Cardiac fibroblast (primary cell): ENCODE results near the gene SLC2A5.

Source experiments
- DNase-seq, 2 donors: peaks; one replicate each; pipeline versions ENCODE4 v3.0.0 to v3.0.0-alpha.2; 2010; ENCODE audit warnings: low read depth in 2 of 2
- H3K4me3 ChIP-seq, 2 donors: replicated peaks in 1 of 2; 1 replicate in 1 of 2; 2 replicates in 1 of 2; pipeline ENCODE4 v1.5.1; 2011; ENCODE audit warnings: low read depth in 2 of 2, low read length in 2 of 2, mild to moderate bottlenecking in 2 of 2, moderate library complexity in 1 of 2
- TF ChIP-seq, protein P1 (sequence below): IDR thresholded peaks from one replicate; pipeline ENCODE4 v1.5.1; 2011; ENCODE audit warnings: low read depth, mild to moderate bottlenecking, low read length, inconsistent platforms

The SLC2A5 gene

DNA sequence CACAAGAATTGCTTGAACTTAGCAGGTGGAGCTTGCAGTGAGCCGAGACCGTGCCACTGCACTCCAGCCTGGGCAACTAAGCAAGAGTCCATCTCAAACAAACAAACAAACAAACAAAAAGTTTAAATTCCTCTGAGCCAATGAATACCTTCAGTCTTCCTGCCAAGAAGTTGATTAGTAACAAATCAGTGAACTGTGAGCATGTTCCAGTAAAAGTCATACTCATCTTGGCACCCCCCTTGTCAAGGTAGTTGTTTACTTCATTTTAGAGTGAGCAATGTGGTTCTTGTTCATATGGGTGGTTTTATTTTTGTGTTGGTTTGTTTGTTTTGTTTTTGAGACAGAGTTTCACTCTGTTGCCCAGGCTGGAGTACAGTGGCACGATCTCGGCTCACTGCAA lies 25.2 kb downstream of the SLC2A5 start:
- TF ChIP-seq, protein P1, sequence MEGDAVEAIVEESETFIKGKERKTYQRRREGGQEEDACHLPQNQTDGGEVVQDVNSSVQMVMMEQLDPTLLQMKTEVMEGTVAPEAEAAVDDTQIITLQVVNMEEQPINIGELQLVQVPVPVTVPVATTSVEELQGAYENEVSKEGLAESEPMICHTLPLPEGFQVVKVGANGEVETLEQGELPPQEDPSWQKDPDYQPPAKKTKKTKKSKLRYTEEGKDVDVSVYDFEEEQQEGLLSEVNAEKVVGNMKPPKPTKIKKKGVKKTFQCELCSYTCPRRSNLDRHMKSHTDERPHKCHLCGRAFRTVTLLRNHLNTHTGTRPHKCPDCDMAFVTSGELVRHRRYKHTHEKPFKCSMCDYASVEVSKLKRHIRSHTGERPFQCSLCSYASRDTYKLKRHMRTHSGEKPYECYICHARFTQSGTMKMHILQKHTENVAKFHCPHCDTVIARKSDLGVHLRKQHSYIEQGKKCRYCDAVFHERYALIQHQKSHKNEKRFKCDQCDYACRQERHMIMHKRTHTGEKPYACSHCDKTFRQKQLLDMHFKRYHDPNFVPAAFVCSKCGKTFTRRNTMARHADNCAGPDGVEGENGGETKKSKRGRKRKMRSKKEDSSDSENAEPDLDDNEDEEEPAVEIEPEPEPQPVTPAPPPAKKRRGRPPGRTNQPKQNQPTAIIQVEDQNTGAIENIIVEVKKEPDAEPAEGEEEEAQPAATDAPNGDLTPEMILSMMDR: no peak
- no peak overlapping the region for H3K4me3 ChIP-seq
- no peak for DNase-seq

DNA sequence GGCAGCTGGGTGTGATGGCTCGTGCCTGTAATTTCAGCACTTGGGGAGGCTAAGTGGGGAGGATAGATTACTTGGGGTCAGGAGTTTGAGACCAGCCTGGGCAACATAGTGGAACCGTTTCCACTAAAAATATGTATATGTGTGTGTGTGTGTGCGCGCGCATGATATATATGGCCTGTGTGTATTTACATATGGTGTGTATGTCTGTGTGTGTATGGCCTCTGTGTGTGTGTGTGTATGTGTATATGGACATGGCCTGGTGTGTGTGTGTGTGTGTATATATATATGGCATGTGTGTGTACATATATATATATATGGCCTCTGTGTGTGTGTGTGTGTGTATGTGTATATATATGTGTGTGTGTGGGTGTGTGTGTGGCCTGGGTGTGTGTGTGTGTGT lies 27.2 kb downstream of the SLC2A5 start:
- DNase-seq: no peak
- TF ChIP-seq, protein P1: no peak
- no peak overlapping the region for H3K4me3 ChIP-seq

DNA sequence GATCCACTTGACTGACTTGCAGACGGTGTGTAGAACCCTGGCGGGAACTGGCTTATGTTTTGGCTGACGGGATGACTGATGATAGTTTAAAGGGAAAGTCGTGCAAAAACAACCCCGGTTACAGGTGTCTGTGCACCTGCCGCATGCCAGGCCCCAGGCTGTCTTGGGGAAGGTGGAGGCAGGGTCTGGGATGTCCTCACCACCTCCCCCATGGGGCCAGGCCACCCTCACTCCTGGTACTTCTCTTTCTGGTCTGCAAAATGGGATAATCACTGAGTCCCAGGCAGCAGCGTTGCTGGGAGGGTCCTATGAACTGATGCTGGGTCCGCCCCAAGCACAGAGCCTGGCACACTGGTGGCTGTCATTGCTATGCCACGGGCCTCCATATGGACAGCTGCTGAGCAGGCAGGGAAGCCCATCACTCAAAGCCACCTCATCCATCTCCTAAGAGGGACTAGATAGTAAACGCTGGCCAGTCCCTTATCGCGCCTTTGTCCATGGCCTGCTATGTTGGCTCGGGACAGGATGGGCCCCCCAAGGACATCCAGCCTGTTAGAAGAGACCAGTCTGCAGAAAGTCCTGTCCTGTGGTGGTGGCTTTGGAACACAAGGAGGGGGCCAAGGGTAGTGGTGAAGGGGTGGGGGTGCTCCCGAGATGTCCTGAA lies 28.2 kb downstream of the SLC2A5 start:
- no peak for DNase-seq
- TF ChIP-seq, protein P1: no peak
- H3K4me3 ChIP-seq: no peak overlapping the region

DNA sequence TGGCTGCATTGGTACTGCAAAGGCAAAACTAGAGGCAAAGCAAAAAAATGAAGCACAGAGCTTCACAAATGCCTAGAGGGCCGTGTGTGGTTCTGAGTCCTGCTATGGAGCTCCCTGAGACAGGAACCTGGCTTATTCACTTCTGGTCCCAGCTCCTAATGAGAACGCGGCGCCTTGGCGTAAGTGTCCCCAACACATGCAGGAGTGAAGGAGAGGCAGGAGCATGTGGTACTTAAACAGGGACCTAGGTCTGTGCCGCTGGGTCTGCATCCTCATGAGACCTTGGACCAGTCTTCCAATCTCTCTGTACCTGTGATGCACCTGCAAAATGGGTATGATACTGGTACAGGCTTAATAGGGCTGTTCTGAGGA lies 28.8 kb downstream of the SLC2A5 start:
- DNase-seq: no peak
- TF ChIP-seq, protein P1: no peak
- H3K4me3 ChIP-seq: no peak overlapping the region

DNA sequence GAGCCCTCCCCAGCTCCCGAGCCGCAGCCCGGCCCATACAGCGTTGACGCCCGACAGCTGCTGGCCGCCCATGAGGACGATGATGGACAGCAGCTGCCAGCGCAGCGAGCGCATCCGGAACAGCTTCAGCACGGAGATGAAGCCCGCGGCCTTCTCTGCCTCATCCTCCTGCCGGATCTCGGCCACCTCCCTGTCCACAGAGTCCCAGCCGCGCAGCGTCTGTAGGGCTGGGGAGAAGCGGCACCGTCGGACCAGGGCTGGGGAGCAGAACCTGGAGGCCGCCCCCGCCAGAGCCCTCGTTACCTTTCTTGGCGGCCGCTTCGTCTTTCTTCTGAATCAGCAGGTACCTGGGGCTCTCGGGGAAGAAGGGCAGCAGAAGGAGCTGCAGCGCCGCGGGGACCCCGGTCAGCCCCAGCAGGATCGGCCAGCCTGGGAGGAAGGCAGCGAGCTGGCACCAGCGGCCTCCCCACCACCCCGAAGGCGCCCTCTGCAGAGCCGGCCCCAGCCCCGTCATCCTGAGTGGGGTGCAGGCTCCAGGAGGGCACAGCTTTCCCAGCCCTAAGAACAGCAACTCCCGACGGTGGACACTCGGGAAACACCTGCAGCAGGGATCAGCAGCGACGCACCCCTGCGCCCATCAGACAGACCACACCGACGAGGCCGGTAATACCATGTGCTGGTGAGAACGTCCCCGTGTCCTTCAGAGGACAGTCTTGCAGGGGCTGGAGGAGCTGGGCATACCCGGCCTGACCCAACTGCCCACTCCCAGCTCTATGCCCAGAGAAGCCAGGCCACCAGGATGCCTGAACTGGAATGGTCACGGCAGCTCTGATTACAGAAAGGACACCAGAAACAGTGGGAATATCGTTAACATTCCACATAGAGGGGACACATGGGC lies 29.4 kb downstream of the SLC2A5 start:
- TF ChIP-seq, protein P1: no peak
- H3K4me3 ChIP-seq: no peak overlapping the region
- DNase-seq: no peak

DNA sequence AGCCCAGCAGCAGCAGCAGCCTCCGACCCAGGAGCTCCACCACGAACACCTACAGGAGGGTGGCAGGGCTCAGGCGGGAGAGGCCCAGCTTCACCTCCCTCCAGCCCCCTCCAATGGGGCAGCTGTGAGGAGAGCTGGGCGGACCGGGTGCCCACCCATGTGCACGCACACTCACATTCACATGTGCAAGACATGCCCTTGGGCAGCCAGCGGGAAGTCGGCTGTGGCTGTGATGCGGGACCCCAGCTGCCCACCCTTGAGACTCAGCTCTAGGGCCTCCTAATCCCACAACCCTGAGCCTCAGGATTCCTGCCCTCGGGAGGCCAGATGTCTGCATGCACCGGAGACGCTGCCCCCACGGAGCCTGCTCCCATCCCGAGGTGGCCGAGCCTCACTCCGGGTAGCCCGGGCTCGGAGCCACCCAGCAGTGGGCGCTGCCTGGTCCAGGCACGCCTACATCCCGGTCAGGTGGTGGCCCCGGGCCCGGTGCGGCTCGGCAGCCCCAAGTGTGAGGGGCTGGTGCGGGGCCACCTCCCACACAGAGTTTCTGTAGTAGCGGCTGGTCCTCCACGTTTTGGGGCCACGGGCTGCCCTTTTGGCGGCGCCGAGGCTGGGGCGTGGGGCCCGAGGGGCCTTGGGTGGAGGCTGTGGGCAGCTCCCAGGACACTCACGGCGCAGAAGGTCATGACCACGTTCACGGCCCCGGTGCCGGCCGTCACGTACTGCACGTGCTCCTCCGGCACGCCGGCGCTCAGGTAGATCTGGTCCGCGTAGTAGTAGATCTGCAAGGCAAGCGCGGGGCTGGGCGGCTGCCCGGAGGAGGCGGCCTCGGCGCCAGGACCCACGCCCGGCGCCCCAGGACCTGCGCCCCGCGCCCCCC lies 30.3 kb downstream of the SLC2A5 start:
- no peak overlapping the region for H3K4me3 ChIP-seq
- TF ChIP-seq, protein P1: no peak
- DNase-seq: no peak
